Esophagus muscularis mucosa (tissue), 3 donors: ENCODE data around the gene AUNIP.

Experiments
- CTCF ChIP-seq, 3 experiments: fragments of 200-600 bp in 2 of 3; fragments of 450-650 bp in 1 of 3; sonication (generic) in 2 of 3; IDR thresholded peaks; one replicate each; pipeline ENCODE4 v1.5.1; 2017 to 2019; ENCODE audit warnings: antibody characterized with exemption in 3 of 3, mild to moderate bottlenecking in 2 of 3, moderate library complexity in 1 of 3
- POLR2AphosphoS5 ChIP-seq, 2 donors: sonication (generic); formaldehyde crosslinking; IDR thresholded peaks; one replicate each; pipeline ENCODE4 v1.6.1; 2017; ENCODE audit warnings: antibody characterized with exemption in 2 of 2

DNA sequence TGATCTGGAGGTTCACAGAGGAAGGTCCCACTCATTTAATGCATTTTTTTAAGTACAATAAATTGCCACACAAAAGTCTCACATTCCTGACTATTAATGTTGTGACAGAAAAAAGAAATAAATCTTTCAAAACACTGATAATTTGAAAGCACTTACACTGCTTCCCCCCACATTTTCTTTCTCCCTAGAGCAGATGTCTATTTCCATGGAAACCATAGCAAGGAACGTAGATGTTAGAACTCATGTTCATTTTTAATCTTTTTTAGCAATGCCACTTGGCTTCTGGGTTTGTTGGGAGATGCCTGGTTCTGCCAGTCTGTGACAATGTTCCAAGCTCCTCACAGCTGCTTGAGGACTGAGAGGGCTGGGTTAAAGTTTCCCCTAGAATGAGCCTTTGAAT is 48.9 kb upstream of the AUNIP start:
- TF ChIP-seq CTCF (IDR thresholded peaks at IDR 0.05) (no peak), POLR2AphosphoS5 (IDR thresholded peaks at IDR 0.05) (no peak)
